Endothelial cell of umbilical vein (primary cell): Measurements from ENCODE around the gene TOR1A. TPM values are rescaled to one million over a fixed set of nuclear protein-coding genes. Genes with fewer than 3 reads are reported as not detected.

Experiments used
- BruUV-seq: library from RNA; stranded (reverse); fragments of 400-500 nt; replicated peaks from 2 replicates; lab custom pipeline; 2021; lab: Mats Ljungman, UMichigan
- CTCF ChIA-PET: fragments of 300-600, 350-600 bp; sonication (Branson Sonifier 250); formaldehyde crosslinking; loops from one replicate; lab custom pipeline; 2021; ENCODE audit warnings: antibody characterized with exemption, inconsistent platforms; lab: Charles Lee
- POLR2A ChIA-PET: fragments of 300-600, 350-600 bp; sonication (Branson Sonifier 250); formaldehyde crosslinking; loops from one replicate; lab custom pipeline; 2021; ENCODE audit warnings: antibody characterized with exemption, inconsistent platforms; lab: Charles Lee
- DNase-seq: peaks from one replicate; pipeline ENCODE4 v3.0.0-alpha.2; 2011; ENCODE audit warnings: low read depth, low spot score
- FAIRE-seq: peaks from 2 replicates; lab custom pipeline; 2011; peaks lifted over from hg19 to GRCh38; lab: Jason Lieb, UNC
- H2AFZ ChIP-seq: 2 replicates; pipeline ENCODE4 v1.6.0; 2012; ENCODE audit warnings: low read depth, low read length, control low read depth, inconsistent platforms
- H3K27ac ChIP-seq: 2 replicates; pipeline ENCODE4 v1.5.1; 2011; ENCODE audit warnings: low read depth, mild to moderate bottlenecking, control low read depth, low read length, moderate library complexity; ENCODE audit not compliant: insufficient read depth
- H3K27me3 ChIP-seq, 2 experiments: 2 replicates each; pipeline versions ENCODE4 v1.6.0 to v1.6.1; 2011; ENCODE audit warnings: low read length in 2 of 2, mixed read lengths in 1 of 2; ENCODE audit not compliant: control insufficient read depth in 2 of 2, insufficient read depth in 2 of 2
- H3K36me3 ChIP-seq, 2 experiments: 2 replicates in 1 of 2; 3 replicates in 1 of 2; pipeline ENCODE4 v1.5.1; 2011; ENCODE audit warnings: low read length in 2 of 2, mild to moderate bottlenecking in 1 of 2, moderate library complexity in 1 of 2; ENCODE audit not compliant: control insufficient read depth in 2 of 2, insufficient read depth in 2 of 2; ENCODE audit errors: extremely low read depth in 1 of 2
- H3K4me1 ChIP-seq: 3 replicates; pipeline ENCODE4 v1.5.1; 2011; ENCODE audit warnings: mild to moderate bottlenecking, low read length; ENCODE audit not compliant: control insufficient read depth, insufficient read depth; ENCODE audit errors: extremely low read depth
- H3K4me2 ChIP-seq: 2 replicates; pipeline ENCODE4 v1.6.1; 2011; ENCODE audit warnings: low read length, control low read depth, mixed read lengths; ENCODE audit not compliant: insufficient read depth
- H3K4me3 ChIP-seq, 3 experiments: fragments of 200-600 bp in 1 of 3; sonication (generic), shearing (Covaris generic) in 1 of 3; replicated peaks in 1 of 3; 2 replicates each; pipeline ENCODE4 v1.5.1; 2011 to 2016; ENCODE audit warnings: control low read depth in 3 of 3, low read length in 3 of 3, mild to moderate bottlenecking in 2 of 3, inconsistent platforms in 1 of 3, low read depth in 1 of 3, moderate library complexity in 1 of 3; ENCODE audit not compliant: insufficient read depth in 1 of 3
- H3K79me2 ChIP-seq: 2 replicates; pipeline ENCODE4 v1.6.0; 2012; ENCODE audit warnings: low read length, inconsistent platforms; ENCODE audit not compliant: control insufficient read depth, insufficient read depth
- H3K9ac ChIP-seq: replicated peaks from 2 replicates; pipeline ENCODE3; 2011; ENCODE audit warnings: low read length, control low read depth; ENCODE audit not compliant: insufficient read depth; ENCODE audit errors: extremely low read depth
- H3K9me1 ChIP-seq: replicated peaks from 3 replicates; pipeline ENCODE4 v1.6.0; 2011; ENCODE audit warnings: mild to moderate bottlenecking, low read length; ENCODE audit not compliant: control insufficient read depth, insufficient read depth; ENCODE audit errors: extremely low read depth
- H3K9me3 ChIP-seq: replicated peaks from 2 replicates; pipeline ENCODE4 v1.5.1; 2012; ENCODE audit warnings: low read length, inconsistent platforms; ENCODE audit not compliant: control insufficient read depth, insufficient read depth
- H4K20me1 ChIP-seq: replicated peaks from 2 replicates; pipeline ENCODE3; 2011; ENCODE audit warnings: mild to moderate bottlenecking, low read length; ENCODE audit not compliant: control insufficient read depth, insufficient read depth; ENCODE audit errors: extremely low read depth
- CTCF ChIP-seq, 2 donors: IDR thresholded peaks; 1 replicate in 1 of 2; 2 replicates in 1 of 2; pipeline ENCODE4 v1.5.1; 2011; ENCODE audit warnings: low read length in 2 of 2, mild to moderate bottlenecking in 2 of 2, moderate library complexity in 2 of 2, control low read depth in 1 of 2, inconsistent platforms in 1 of 2, low read depth in 1 of 2; ENCODE audit not compliant: insufficient read depth in 1 of 2; ENCODE audit errors: extremely low read depth in 1 of 2
- EZH2 ChIP-seq: IDR thresholded peaks from 2 replicates; pipeline ENCODE4 v1.6.1; 2012; ENCODE audit warnings: borderline replicate concordance, low read depth, mild to moderate bottlenecking, moderate library complexity, low read length, inconsistent platforms; ENCODE audit not compliant: severe bottlenecking
- FOS ChIP-seq: IDR thresholded peaks from 2 replicates; pipeline ENCODE4 v1.6.1; 2011; ENCODE audit warnings: mild to moderate bottlenecking, low read length, moderate library complexity, borderline replicate concordance; ENCODE audit not compliant: insufficient read depth
- GATA2 ChIP-seq: IDR thresholded peaks from 2 replicates; pipeline ENCODE4 v1.7.0; 2011; ENCODE audit warnings: low read depth, mild to moderate bottlenecking, moderate library complexity, mixed read lengths, low read length; ENCODE audit not compliant: insufficient read length, insufficient read depth
- JUN ChIP-seq: IDR thresholded peaks from 2 replicates; pipeline ENCODE4 v1.6.1; 2011; ENCODE audit warnings: borderline replicate concordance, low read depth; ENCODE audit not compliant: insufficient read length, insufficient read depth
- MAX ChIP-seq: IDR thresholded peaks from 2 replicates; pipeline ENCODE4 v1.6.1; 2011; ENCODE audit not compliant: insufficient read depth, insufficient read length
- MYC ChIP-seq: IDR thresholded peaks from one replicate; pipeline ENCODE4 v1.6.1; 2011; ENCODE audit warnings: mild to moderate bottlenecking, low read depth, low read length
- POLR2A ChIP-seq: IDR thresholded peaks from 2 replicates; pipeline ENCODE4 v1.6.1; 2012; ENCODE audit warnings: low read depth, mild to moderate bottlenecking, control low read depth, low read length
- POLR2AphosphoS5 ChIP-seq: IDR thresholded peaks from 2 replicates; pipeline ENCODE4 v1.6.1; 2012; ENCODE audit warnings: low read depth, mild to moderate bottlenecking, control low read depth, low read length, moderate library complexity; ENCODE audit not compliant: insufficient read depth
- dilution Hi-C: fragments of 300-500 bp; cut with MboI; formaldehyde crosslinking; loops from one replicate; pipeline ENCODE4 v1.15.0; 2019; ENCODE audit warnings: low sequenced_read_pairs; ENCODE audit not compliant: extremely low pct_ligation_motif_present
- intact Hi-C: fragments of 100-400 bp; cut with micrococcal nuclease; formaldehyde crosslinking; loops from one replicate; pipeline ENCODE4 v1.10.0; 2022
- polyA plus RNA-seq, 4 experiments: library from polyadenylated mRNA; depleted of rRNA in 3 of 4; stranded (reverse) in 3 of 4; unstranded in 1 of 4; fragments of >200 nt; gene quantifications; 2 replicates each; pipeline versions ENCODE4 v1.2.1 to v1.2.3, GENCODE V29; 2011 to 2012; ENCODE audit warnings: missing spikeins in 1 of 4
- total RNA-seq: library from RNA; stranded (reverse); gene quantifications from 2 replicates; pipeline ENCODE4 v1.2.3, GENCODE V29; 2021

TOR1A gene
- total and polyA plus RNA-seq, 2 donors (not counting 3 experiments of a cell fraction or from before 2014, with no cell fraction given): 57.8 to 89.8 TPM

GRCh38 chr9:129866394-129867135, 42.6 kb upstream of the TOR1A start:
- Histone ChIP-seq H3K9me3 (no peaks in the 10 kb centered on the region), H3K4me2 (no peak overlapping the region), H3K27ac (no peak overlapping the region), H3K4me3 (no peak overlapping the region), H2AFZ (no peak overlapping the region), H3K9ac (no peak overlapping the region), H3K9me1 (no peaks in the 10 kb centered on the region), H3K79me2 (no peaks in the 10 kb centered on the region), H3K4me1 (no peaks in the 10 kb centered on the region), H3K27me3 (no peaks in the 10 kb centered on the region), H3K36me3 (peaks cover 3 to 8% of the 10 kb centered on the region in 2 experiments), H4K20me1 (no peaks in the 10 kb centered on the region)
- BruUV-seq: no TSS peak
- FAIRE-seq (no peak), DNase-seq (no peak)
- ChIA-PET CTCF (interaction anchor here (0.6 to 1.3 kb wide), 2 partner anchors 9 to 243 kb away, joined by 3 read pairs; no protein-coding TSS in a partner anchor), POLR2A (no interaction called here)
- TF ChIP-seq POLR2A (no peak), MAX (no peak), POLR2AphosphoS5 (no peak), EZH2 (no peak), GATA2 (no peak), MYC (no peak), JUN (no peak), CTCF (IDR thresholded peaks at IDR 0.05; ENCODE audit: extremely low read depth in 1 of 2, insufficient read depth in 1 of 2, low read depth in 1 of 2, low read length in 2 of 2) (no peak), FOS (no peak)
- dilution Hi-C loops: no loop called here
- intact Hi-C loops: no loop called here
